Activated T-helper 2 cell treated with anti-CD3 and anti-CD28 coated beads, Interferon-gamma antibody, Interleukin-2, Interleukin-4, amounts not matched to agents 10 μg/mL and 5 μg/mL and 100 μg/mL, durations not matched to agents 14 hours and 24 hours and 36 hours (primary cell): ENCODE results near the gene INPP1. TPM values are rescaled to one million over a fixed set of nuclear protein-coding genes. Genes with fewer than 3 reads are reported as not detected.
"Not testable (repeated sequence)": the region's sequence is repeated elsewhere in the genome, so short reads cannot be mapped to it uniquely, and the experiment has no call there.

Experiments used
- DNase-seq: peaks from one replicate; pipeline ENCODE4 v3.0.0; 2021; ENCODE audit warnings: low spot score
- H3K27ac Mint-ChIP-seq: one replicate; pipeline ENCODE4 v1.8.0; 2021; ENCODE audit warnings: mixed read lengths
- H3K27me3 Mint-ChIP-seq: one replicate; pipeline ENCODE4 v1.8.0; 2021; ENCODE audit warnings: low read depth, mixed read lengths
- H3K36me3 Mint-ChIP-seq: one replicate; pipeline ENCODE4 v1.8.0; 2021; ENCODE audit warnings: low read depth, mixed read lengths
- H3K4me1 Mint-ChIP-seq: one replicate; pipeline ENCODE4 v1.8.0; 2021; ENCODE audit warnings: low read depth, mixed read lengths
- H3K4me3 Mint-ChIP-seq: one replicate; pipeline ENCODE4 v1.8.0; 2021; ENCODE audit warnings: low read depth, mild to moderate bottlenecking, moderate library complexity, mixed read lengths
- H3K9me3 Mint-ChIP-seq: one replicate; pipeline ENCODE4 v1.8.0; 2021; ENCODE audit warnings: mixed read lengths
- intact Hi-C: fragments of 100-400 bp; cut with micrococcal nuclease; formaldehyde crosslinking; loops from one replicate; pipeline ENCODE4 v1.15.1; 2023
- total RNA-seq: library from RNA; stranded (reverse); gene quantifications from 2 replicates; pipeline ENCODE4 v1.2.3, GENCODE V29; 2022

The INPP1 gene
- total RNA-seq, 1 donor from 2014 or later, result 12.8 TPM

DNA sequence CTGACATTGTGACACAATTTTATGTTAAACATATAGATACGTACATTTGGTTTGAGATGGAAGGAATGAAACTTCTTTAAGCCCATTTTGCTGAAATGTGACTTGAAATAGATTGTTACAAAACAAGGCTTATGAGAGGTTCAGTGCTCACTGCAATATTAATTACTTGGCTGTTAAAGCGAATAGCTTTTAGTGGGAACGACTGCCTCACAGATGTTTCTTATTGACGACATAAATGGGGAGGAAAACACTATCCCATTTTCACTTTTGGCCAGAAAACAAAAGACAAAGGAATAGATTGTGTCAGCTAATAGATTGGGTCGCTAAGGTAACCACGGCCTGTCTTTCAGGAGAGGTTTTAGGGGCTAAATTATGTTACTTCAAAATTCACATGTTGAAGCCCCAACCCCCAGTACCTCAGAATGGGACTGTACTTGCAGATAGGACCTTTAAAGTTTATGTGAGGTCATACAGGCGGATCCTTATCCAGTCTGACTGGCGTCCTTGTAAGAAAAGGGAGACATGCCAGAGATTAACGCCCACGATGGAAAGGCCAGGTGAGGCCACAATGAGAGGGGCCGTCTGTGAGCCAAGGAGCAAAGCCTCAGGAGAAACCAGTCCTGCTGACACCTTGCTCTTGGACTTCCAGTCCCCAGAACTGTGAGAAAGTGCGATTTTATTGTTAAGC, 10.8 kb downstream of the INPP1 start:
- no peak overlapping the region for H3K27ac Mint-ChIP-seq
- H3K4me3 Mint-ChIP-seq, result no peak overlapping the region
- H3K4me1 Mint-ChIP-seq, result peaks cover 12% of the 10 kb centered on the region
- intact Hi-C loops, result no loop called here
- no peaks in the 10 kb centered on the region for H3K27me3 Mint-ChIP-seq
- H3K9me3 Mint-ChIP-seq, result no peaks in the 10 kb centered on the region
- H3K36me3 Mint-ChIP-seq, result no peaks in the 10 kb centered on the region
- DNase-seq, result no peak

GRCh38 chr2:190355968-190356644, 12.7 kb downstream of the INPP1 start:
- Mint-ChIP-seq H3K27me3 (no peaks in the 10 kb centered on the region), H3K36me3 (no peaks in the 10 kb centered on the region), H3K27ac (no peak overlapping the region), H3K4me3 (no peak overlapping the region), H3K9me3 (no peaks in the 10 kb centered on the region), H3K4me1 (peaks cover 25% of the 10 kb centered on the region)
- no peak for DNase-seq
- intact Hi-C loops, result no loop called here

DNA sequence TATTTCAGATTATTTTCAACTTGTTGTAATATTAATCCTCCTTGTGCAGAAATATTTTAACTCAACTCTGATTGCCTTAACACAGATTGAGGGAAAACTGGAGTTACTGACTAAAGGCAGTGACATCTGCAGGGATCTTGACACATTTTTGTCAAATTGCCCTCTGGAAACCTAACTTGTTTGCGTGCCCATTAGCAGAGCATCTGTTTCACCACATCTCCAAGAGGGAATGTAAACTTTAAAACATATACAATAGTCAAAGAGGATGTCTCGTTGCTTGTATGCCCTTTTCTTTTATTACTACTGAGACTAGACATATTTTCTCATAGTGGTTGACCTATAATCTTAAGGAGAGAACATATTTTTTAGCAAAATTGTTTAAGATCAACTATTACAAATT, 14.2 kb downstream of the INPP1 start:
- Mint-ChIP-seq H3K27ac (no peak overlapping the region), H3K27me3 (no peaks in the 10 kb centered on the region), H3K4me3 (no peak overlapping the region), H3K4me1 (peaks cover 26% of the 10 kb centered on the region), H3K9me3 (no peaks in the 10 kb centered on the region), H3K36me3 (no peaks in the 10 kb centered on the region)
- intact Hi-C loops, result no loop called here
- DNase-seq, result no peak

- not testable (repeated sequence) for H3K27me3 Mint-ChIP-seq
Observed at GRCh38 chr2:190358655-190359448, 15.5 kb downstream of the INPP1 start.

GRCh38 chr2:190360561-190360960, 17.2 kb downstream of the INPP1 start:
- Mint-ChIP-seq H3K4me1 (peaks cover 17% of the 10 kb centered on the region), H3K27me3 (no peaks in the 10 kb centered on the region), H3K4me3 (peak overlapping the region; percentile 80), H3K27ac (peak overlapping the region; percentile 63), H3K36me3 (peaks cover 3% of the 10 kb centered on the region), H3K9me3 (no peaks in the 10 kb centered on the region)
- DNase-seq, result no peak
- intact Hi-C loops, result no loop called here

More at GRCh38 chr2:190358655-190359448, 15.5 kb downstream of the INPP1 start:
- DNase-seq, H3K9me3 Mint-ChIP-seq, intact Hi-C loops, H3K4me3 Mint-ChIP-seq, H3K36me3 Mint-ChIP-seq: not testable (repeated sequence)
- peak overlapping the region; percentile 28 for H3K27ac Mint-ChIP-seq
- peaks cover 17% of the 10 kb centered on the region for H3K4me1 Mint-ChIP-seq

DNA sequence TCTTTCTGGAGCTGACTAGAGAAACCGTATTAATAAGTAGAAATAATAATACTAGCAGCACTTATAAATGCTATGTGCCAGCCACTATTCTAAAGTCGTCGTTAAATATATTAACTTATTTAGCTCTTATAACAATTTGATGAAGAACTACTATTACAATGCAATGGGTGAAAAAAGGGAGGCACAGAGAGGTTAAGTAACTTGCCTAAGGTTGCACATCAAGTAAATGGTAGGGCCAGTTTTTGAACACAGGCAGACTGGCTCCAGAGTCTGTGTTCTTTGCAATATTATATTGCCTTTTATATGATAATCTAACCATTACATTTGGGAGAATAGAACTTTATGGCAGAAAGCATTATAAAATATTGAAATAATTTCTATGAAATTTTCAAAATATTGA, 17.6 kb downstream of the INPP1 start:
- H3K27ac Mint-ChIP-seq, result no peak overlapping the region
- no peak for DNase-seq

DNA sequence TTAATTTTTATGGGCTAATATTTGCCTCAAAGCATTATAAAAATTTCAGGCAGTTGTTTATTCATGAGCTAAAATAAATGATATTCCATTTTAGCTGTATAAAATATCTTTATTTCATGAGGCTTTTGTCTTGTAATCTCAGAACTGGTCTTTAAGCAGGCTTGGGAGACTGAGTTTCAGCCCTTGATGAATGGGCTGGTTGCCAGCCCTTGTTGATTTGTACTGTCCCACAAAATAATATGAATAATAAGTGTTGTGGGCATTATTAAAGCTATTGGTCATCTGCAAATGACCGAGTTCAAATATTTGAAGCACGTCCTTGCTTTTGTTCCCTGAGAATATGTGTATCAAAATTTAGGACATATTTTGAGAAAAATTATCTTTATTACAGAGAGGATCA, 18.2 kb downstream of the INPP1 start:
- Mint-ChIP-seq H3K4me3 (no peak overlapping the region), H3K4me1 (peaks cover 17% of the 10 kb centered on the region), H3K27me3 (no peaks in the 10 kb centered on the region), H3K27ac (no peak overlapping the region), H3K9me3 (no peaks in the 10 kb centered on the region), H3K36me3 (peaks cover 3% of the 10 kb centered on the region)
- intact Hi-C loops, result no loop called here
- DNase-seq, result no peak

More for the DNA sequence above, 17.6 kb downstream of the INPP1 start:
- Mint-ChIP-seq H3K36me3 (peaks cover 3% of the 10 kb centered on the region), H3K4me3 (no peak overlapping the region), H3K27me3 (no peaks in the 10 kb centered on the region), H3K4me1 (peaks cover 17% of the 10 kb centered on the region), H3K9me3 (no peaks in the 10 kb centered on the region)
- intact Hi-C loops, result no loop called here

- intact Hi-C loops, result no loop called here
- H3K4me1 Mint-ChIP-seq, result peaks cover 17% of the 10 kb centered on the region
- no peaks in the 10 kb centered on the region for H3K27me3 Mint-ChIP-seq
Observed at GRCh38 chr2:190362894-190363293, 19.5 kb downstream of the INPP1 start.

DNA sequence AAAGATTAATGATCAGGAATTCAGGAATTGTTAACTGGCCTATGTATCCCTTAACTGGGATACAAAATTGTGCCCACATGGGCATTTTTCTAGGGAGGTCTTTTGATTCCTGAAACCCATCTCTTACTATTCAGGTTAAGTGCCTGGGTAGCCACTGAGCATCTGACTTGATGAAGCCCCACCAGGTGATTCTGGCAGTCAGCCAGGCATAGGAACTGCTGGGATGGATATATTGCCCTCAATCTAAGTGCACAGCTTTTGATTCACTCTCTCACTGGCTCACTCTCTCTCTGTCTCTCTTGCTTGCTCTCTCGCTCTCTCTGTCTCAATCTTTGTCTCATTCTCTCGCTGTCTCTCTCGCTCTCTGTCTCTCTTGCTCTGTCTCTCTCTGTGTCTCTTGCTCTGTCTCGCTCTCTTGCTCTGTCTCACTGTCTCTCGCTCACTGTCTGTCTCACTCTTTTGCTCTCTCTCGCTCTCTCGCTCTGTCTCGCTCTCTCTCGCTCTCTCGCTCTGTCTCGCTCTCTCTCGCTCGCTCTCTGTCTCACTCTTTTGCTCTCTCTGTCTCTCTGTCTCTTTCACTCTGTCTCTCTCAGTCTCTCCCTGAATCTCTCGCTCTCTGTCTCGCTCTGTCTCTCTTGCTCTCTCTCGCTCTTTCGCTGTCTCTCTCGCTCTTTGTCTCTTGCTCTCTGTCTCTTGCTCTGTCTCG, 22.3 kb downstream of the INPP1 start:
- Mint-ChIP-seq H3K27ac (no peak overlapping the region), H3K4me1 (peaks cover 5% of the 10 kb centered on the region), H3K9me3 (no peaks in the 10 kb centered on the region), H3K36me3 (peaks cover 29% of the 10 kb centered on the region), H3K27me3 (no peaks in the 10 kb centered on the region), H3K4me3 (no peak overlapping the region)
- intact Hi-C loops, result no loop called here
- DNase-seq, result no peak

More at GRCh38 chr2:190362894-190363293, 19.5 kb downstream of the INPP1 start:
- no peaks in the 10 kb centered on the region for H3K9me3 Mint-ChIP-seq
- no peak overlapping the region for H3K27ac Mint-ChIP-seq
- H3K4me3 Mint-ChIP-seq, result no peak overlapping the region
- DNase-seq, result no peak
- peaks cover 5% of the 10 kb centered on the region for H3K36me3 Mint-ChIP-seq

GRCh38 chr2:190366248-190366753, 22.9 kb downstream of the INPP1 start:
- Mint-ChIP-seq H3K36me3 (peaks cover 29% of the 10 kb centered on the region), H3K4me1 (peaks cover 3% of the 10 kb centered on the region), H3K9me3 (no peaks in the 10 kb centered on the region), H3K27me3 (no peaks in the 10 kb centered on the region), H3K4me3 (no peak overlapping the region), H3K27ac (no peak overlapping the region)
- no peak for DNase-seq
- intact Hi-C loops, result no loop called here

GRCh38 chr2:190367091-190367490, 23.7 kb downstream of the INPP1 start:
- Mint-ChIP-seq H3K4me1 (peaks cover 1% of the 10 kb centered on the region), H3K36me3 (peaks cover 29% of the 10 kb centered on the region), H3K27me3 (no peaks in the 10 kb centered on the region), H3K9me3 (no peaks in the 10 kb centered on the region), H3K4me3 (no peak overlapping the region), H3K27ac (no peak overlapping the region)
- intact Hi-C loops, result no loop called here
- no peak for DNase-seq

GRCh38 chr2:190369635-190370034, 26.2 kb downstream of the INPP1 start:
- H3K4me1 Mint-ChIP-seq, result no peaks in the 10 kb centered on the region
- no peak overlapping the region for H3K4me3 Mint-ChIP-seq
- intact Hi-C loops, result loop anchor here (5.0 kb wide), 1 partner anchor 47 kb away; no protein-coding TSS in a partner anchor
- H3K27ac Mint-ChIP-seq, result no peak overlapping the region
- DNase-seq, result no peak
- H3K36me3 Mint-ChIP-seq, result peaks cover 26% of the 10 kb centered on the region
- no peaks in the 10 kb centered on the region for H3K9me3 Mint-ChIP-seq
- no peaks in the 10 kb centered on the region for H3K27me3 Mint-ChIP-seq
